H1 (cell line): ENCODE data around the gene PCDHGA2. TPM values are rescaled to one million over a fixed set of nuclear protein-coding genes. Genes with fewer than 3 reads are reported as not detected.

Experiments used
- CTCF ChIA-PET: fragments of 300-600 bp; sonication (Branson Sonifier 250); formaldehyde crosslinking; loops from one replicate; lab custom pipeline; 2021; ENCODE audit not compliant: partially characterized antibody; lab: Charles Lee
- POLR2A ChIA-PET: fragments of 300-600 bp; sonication (Branson Sonifier 250); formaldehyde crosslinking; loops from one replicate; lab custom pipeline; 2021; ENCODE audit warnings: inconsistent platforms; ENCODE audit not compliant: partially characterized antibody; lab: Charles Lee
- DNase-seq, 2 experiments: peaks; one replicate each; pipeline versions ENCODE4 v3.0.0 to v3.0.0-alpha.2; 2010 to 2022; ENCODE audit warnings: low spot score in 2 of 2, low read depth in 1 of 2, mixed read lengths in 1 of 2
- FAIRE-seq: peaks from 2 replicates; lab custom pipeline; 2011; peaks lifted over from hg19 to GRCh38; lab: Jason Lieb, UNC
- H2AFZ ChIP-seq: 2 replicates; pipeline ENCODE4 v1.8.1; 2012; ENCODE audit warnings: low read length, inconsistent platforms
- H2AK5ac ChIP-seq: 2 replicates; pipeline ENCODE4 v1.6.1; 2013; ENCODE audit warnings: low read depth, low read length
- H2BK120ac ChIP-seq: replicated peaks from 2 replicates; pipeline ENCODE3; 2013; ENCODE audit warnings: low read depth, low read length, inconsistent platforms
- H2BK12ac ChIP-seq: 2 replicates; pipeline ENCODE4 v1.6.1; 2013; ENCODE audit warnings: low read depth, low read length
- H2BK15ac ChIP-seq: 2 replicates; pipeline ENCODE4 v1.6.1; 2013; ENCODE audit warnings: low read length
- H2BK20ac ChIP-seq: 2 replicates; pipeline ENCODE4 v1.6.1; 2013; ENCODE audit warnings: low read length
- H2BK5ac ChIP-seq: 2 replicates; pipeline ENCODE4 v1.6.1; 2013; ENCODE audit warnings: low read depth, low read length
- H3K14ac ChIP-seq: 2 replicates; pipeline ENCODE4 v1.6.1; 2013; ENCODE audit warnings: inconsistent platforms; ENCODE audit not compliant: insufficient read length
- H3K18ac ChIP-seq: 2 replicates; pipeline ENCODE4 v1.6.1; 2013; ENCODE audit warnings: low read length; ENCODE audit errors: extremely low read depth
- H3K23ac ChIP-seq: 2 replicates; pipeline ENCODE4 v1.6.1; 2013; ENCODE audit warnings: inconsistent platforms; ENCODE audit not compliant: insufficient read length
- H3K23me2 ChIP-seq: 2 replicates; pipeline ENCODE4 v1.6.1; 2013; ENCODE audit warnings: low read depth, low read length
- H3K27ac ChIP-seq: 2 replicates; pipeline ENCODE4 v1.6.1; 2011; ENCODE audit warnings: low read depth, low read length, inconsistent platforms
- H3K27me3 ChIP-seq, 4 experiments: replicated peaks in 1 of 4; 1 replicate in 1 of 4; 2 replicates in 3 of 4; pipeline versions ENCODE4 v1.6.1 to v1.8.1; 2011 to 2013; ENCODE audit warnings: low read length in 3 of 4, mild to moderate bottlenecking in 3 of 4, inconsistent platforms in 2 of 4, mixed read lengths in 2 of 4, moderate library complexity in 1 of 4; ENCODE audit not compliant: control insufficient read depth in 3 of 4, insufficient read depth in 3 of 4; ENCODE audit errors: extremely low read depth in 1 of 4
- H3K36me3 ChIP-seq, 4 experiments: 2 replicates each; pipeline versions ENCODE4 v1.6.1 to v1.8.1; 2011 to 2013; ENCODE audit warnings: mild to moderate bottlenecking in 4 of 4, low read length in 3 of 4, moderate library complexity in 2 of 4, control low read depth in 1 of 4, inconsistent platforms in 1 of 4; ENCODE audit not compliant: insufficient read depth in 4 of 4, control insufficient read depth in 2 of 4
- H3K4ac ChIP-seq: replicated peaks from 2 replicates; pipeline ENCODE3; 2013; ENCODE audit warnings: low read length, low read depth, mixed read lengths, inconsistent platforms; ENCODE audit not compliant: insufficient read length
- H3K4me1 ChIP-seq, 4 experiments: replicated peaks in 1 of 4; 1 replicate in 1 of 4; 2 replicates in 3 of 4; pipeline versions ENCODE4 v1.6.1 to v1.8.1; 2011 to 2013; ENCODE audit warnings: low read length in 3 of 4, inconsistent platforms in 2 of 4, mixed read lengths in 1 of 4; ENCODE audit not compliant: insufficient read depth in 4 of 4, control insufficient read depth in 3 of 4
- H3K4me2 ChIP-seq, 2 experiments: 2 replicates each; pipeline versions ENCODE4 v1.6.1 to v1.8.1; 2011 to 2013; ENCODE audit warnings: low read depth in 2 of 2, low read length in 2 of 2, control low read depth in 1 of 2, inconsistent platforms in 1 of 2, mild to moderate bottlenecking in 1 of 2; ENCODE audit not compliant: insufficient read depth in 1 of 2
- H3K4me3 ChIP-seq, 4 experiments: fragments of 200-600, 300-600 bp in 1 of 4; sonication (generic), shearing (Covaris generic), sonication (Bioruptor Twin) in 1 of 4; 2 replicates each; pipeline versions ENCODE4 v1.5.1 to v1.8.1; 2011 to 2016; ENCODE audit warnings: low read length in 4 of 4, low read depth in 3 of 4, control low read depth in 2 of 4, inconsistent platforms in 2 of 4, mild to moderate bottlenecking in 2 of 4, mixed read lengths in 1 of 4, moderate library complexity in 1 of 4; ENCODE audit not compliant: insufficient read depth in 2 of 4; ENCODE audit errors: extremely low read depth in 1 of 4
- H3K56ac ChIP-seq: replicated peaks from 2 replicates; pipeline ENCODE3; 2013; ENCODE audit warnings: low read depth, mild to moderate bottlenecking, mixed read lengths, low read length, inconsistent platforms; ENCODE audit not compliant: insufficient read length
- H3K79me1 ChIP-seq: 2 replicates; pipeline ENCODE4 v1.6.1; 2013; ENCODE audit warnings: low read depth, low read length, control low read depth
- H3K79me2 ChIP-seq, 2 experiments: 2 replicates each; pipeline versions ENCODE4 v1.6.1 to v1.8.1; 2012 to 2013; ENCODE audit warnings: low read length in 2 of 2, mild to moderate bottlenecking in 2 of 2, inconsistent platforms in 1 of 2; ENCODE audit not compliant: insufficient read depth in 2 of 2, control insufficient read depth in 1 of 2
- H3K9ac ChIP-seq, 4 experiments: replicated peaks in 1 of 4; 1 replicate in 1 of 4; 2 replicates in 3 of 4; pipeline versions ENCODE4 v1.6.1 to v1.8.1; 2011 to 2013; ENCODE audit warnings: low read depth in 3 of 4, low read length in 3 of 4, control low read depth in 2 of 4, mild to moderate bottlenecking in 2 of 4, moderate library complexity in 2 of 4, inconsistent platforms in 1 of 4; ENCODE audit errors: extremely low read depth in 1 of 4
- H3K9me3 ChIP-seq, 2 experiments: 2 replicates each; pipeline versions ENCODE4 v1.6.1 to v1.8.1; 2012 to 2013; ENCODE audit warnings: mild to moderate bottlenecking in 2 of 2, moderate library complexity in 2 of 2, control low read depth in 1 of 2, inconsistent platforms in 1 of 2, low read depth in 1 of 2, low read length in 1 of 2, mixed read lengths in 1 of 2; ENCODE audit not compliant: insufficient read depth in 2 of 2
- H4K20me1 ChIP-seq, 2 experiments: replicated peaks in 1 of 2; 2 replicates each; pipeline versions ENCODE3 to v1.8.1; 2011 to 2013; ENCODE audit warnings: inconsistent platforms in 2 of 2, low read length in 2 of 2, mild to moderate bottlenecking in 1 of 2; ENCODE audit not compliant: insufficient read depth in 2 of 2, control insufficient read depth in 1 of 2
- H4K5ac ChIP-seq: 2 replicates; pipeline ENCODE4 v1.6.1; 2013; ENCODE audit warnings: low read length, low read depth, mixed read lengths, inconsistent platforms; ENCODE audit not compliant: insufficient read length
- H4K8ac ChIP-seq: 2 replicates; pipeline ENCODE4 v1.8.0; 2013; ENCODE audit warnings: mild to moderate bottlenecking, moderate library complexity, low read length, inconsistent platforms; ENCODE audit not compliant: insufficient read depth; ENCODE audit errors: extremely low read depth
- H4K91ac ChIP-seq: replicated peaks from 2 replicates; pipeline ENCODE3; 2013; ENCODE audit warnings: low read length, mixed read lengths, inconsistent platforms; ENCODE audit not compliant: insufficient read length
- ATF2 ChIP-seq: IDR thresholded peaks from 2 replicates; pipeline ENCODE4 v1.6.1; 2012; ENCODE audit warnings: low read length, inconsistent platforms
- CBX8 ChIP-seq: fragments of 300-800, 300-1000 bp; sonication (generic); IDR thresholded peaks from 2 replicates; pipeline ENCODE4 v1.7.1; 2016; ENCODE audit warnings: low read depth, low read length, borderline replicate concordance
- CREB1 ChIP-seq: IDR thresholded peaks from 2 replicates; pipeline ENCODE4 v1.6.1; 2012; ENCODE audit warnings: inconsistent platforms
- CTCF ChIP-seq, 3 experiments: IDR thresholded peaks; 1 replicate in 2 of 3; 2 replicates in 1 of 3; pipeline versions ENCODE4 v1.5.1 to v1.6.1; 2011; ENCODE audit warnings: low read length in 3 of 3, mild to moderate bottlenecking in 3 of 3, inconsistent platforms in 2 of 3, low read depth in 1 of 3, moderate library complexity in 1 of 3; ENCODE audit not compliant: insufficient read depth in 1 of 3; ENCODE audit errors: control extremely low read depth in 1 of 3
- HDAC6 ChIP-seq: IDR thresholded peaks from one replicate; pipeline ENCODE4 v1.7.1; 2012; ENCODE audit warnings: low read depth, mild to moderate bottlenecking, inconsistent platforms, low read length, moderate library complexity
- KDM5A ChIP-seq: fragments of 200-600 bp; IDR thresholded peaks from 2 replicates; pipeline ENCODE4 v1.7.1; 2012; ENCODE audit warnings: mild to moderate bottlenecking, low read length, inconsistent platforms, mixed read lengths
- MAFK ChIP-seq: IDR thresholded peaks from 2 replicates; pipeline ENCODE4 v1.6.1; 2012; ENCODE audit warnings: low read depth, mild to moderate bottlenecking, improper control_type of control experiment, low read length
- POLR2AphosphoS5 ChIP-seq: IDR thresholded peaks from 2 replicates; pipeline ENCODE4 v1.6.1; 2011; ENCODE audit warnings: low read depth, low read length
- RFX5 ChIP-seq: IDR thresholded peaks from 2 replicates; pipeline ENCODE4 v1.6.1; 2011; ENCODE audit warnings: low read depth, low read length, improper control_type of control experiment, borderline replicate concordance
- SP2 ChIP-seq: IDR thresholded peaks from 2 replicates; pipeline ENCODE4 v1.6.1; 2012; ENCODE audit warnings: mild to moderate bottlenecking, low read length, inconsistent platforms
- YY1 ChIP-seq: IDR thresholded peaks from 2 replicates; pipeline ENCODE4 v1.6.1; 2011; ENCODE audit warnings: low read depth, mild to moderate bottlenecking, low read length
- polyA plus RNA-seq, 7 experiments: library from polyadenylated mRNA; depleted of rRNA in 3 of 7; stranded (reverse) in 5 of 7; unstranded in 2 of 7; fragments of >200 nt in 5 of 7; fragments of 200-250 nt in 2 of 7; gene quantifications; 1 replicate in 5 of 7; 2 replicates in 1 of 7; 4 replicates in 1 of 7; pipeline versions ENCODE4 v1.2.1 to v1.2.3, GENCODE V29; 2011 to 2013; ENCODE audit warnings: missing spikeins in 2 of 7, mixed read lengths in 2 of 7
- total RNA-seq: library from RNA; stranded (reverse); fragmentation: NEBNext Ultra II Directional; extraction: Animal tissue kit (Norgen Biotek cat#: 25700); gene quantifications from 2 replicates; pipeline ENCODE4 v1.2.1, GENCODE V29; 2021

The PCDHGA2 gene
- total and polyA plus RNA-seq, 2 of the 8 experiments (the other 6 are each of a cell fraction or from before 2014, with no cell fraction given): 0.32 to 0.39 TPM

- H3K9me3 ChIP-seq: peaks cover 9 to 15% of the 10 kb centered on the region in 2 experiments
- H3K79me2 ChIP-seq: peaks cover 0 to 10% of the 10 kb centered on the region in 2 experiments; a peak in 3 of 4 replicates
- H3K23ac ChIP-seq: no peak overlapping the region
- H3K9ac ChIP-seq: no peak overlapping the region
- no peaks in the 10 kb centered on the region for H4K20me1 ChIP-seq
- H4K5ac ChIP-seq: no peak overlapping the region
- no peaks in the 10 kb centered on the region for H3K27me3 ChIP-seq
- no peaks in the 10 kb centered on the region for H3K79me1 ChIP-seq
- peaks cover 0 to 15% (median 9%) of the 10 kb centered on the region in 4 experiments; a peak in 5 of 8 replicates for H3K36me3 ChIP-seq
- DNase-seq (no peak), FAIRE-seq (no peak)
- H3K4ac ChIP-seq: no peak overlapping the region
- H3K14ac ChIP-seq: no peak overlapping the region
- H2BK5ac ChIP-seq: no peak overlapping the region
- no peak overlapping the region for H2BK20ac ChIP-seq
- no peak overlapping the region for H2AFZ ChIP-seq
- H3K23me2 ChIP-seq: no peaks in the 10 kb centered on the region
- no peak overlapping the region for H2BK15ac ChIP-seq
- H2BK120ac ChIP-seq: no peak overlapping the region
- H3K4me3 ChIP-seq: no peak overlapping the region
- no peak overlapping the region for H4K8ac ChIP-seq
- no peak overlapping the region for H3K27ac ChIP-seq
- no peak overlapping the region for H3K56ac ChIP-seq
- H4K91ac ChIP-seq: no peak overlapping the region
- H2AK5ac ChIP-seq: no peak overlapping the region
- H3K4me1 ChIP-seq: no peaks in the 10 kb centered on the region
- H2BK12ac ChIP-seq: no peak overlapping the region
- ChIA-PET POLR2A (no interaction called here), CTCF (interaction anchor here (0.9 to 1.1 kb wide), 3 partner anchors 68 to 250 kb away, joined by 3 to 4 read pairs (median 3); partner anchors contain the start of genes PCDHB10 and PCDHB15)
- H3K18ac ChIP-seq: no peak overlapping the region
- no peak overlapping the region for H3K4me2 ChIP-seq
- no peak for TF ChIP-seq RFX5
- no peak for TF ChIP-seq YY1
- no peak for TF ChIP-seq CREB1
- no peak for TF ChIP-seq CBX8
- TF ChIP-seq KDM5A: no peak
- no peak for TF ChIP-seq SP2
- TF ChIP-seq MAFK: no peak
- TF ChIP-seq HDAC6: no peak
- no peak for TF ChIP-seq CTCF (IDR thresholded peaks at IDR 0.05; ENCODE audit: control extremely low read depth in 1 of 3, insufficient read depth in 1 of 3, low read depth in 1 of 3, low read length in 3 of 3)
- no peak for TF ChIP-seq POLR2AphosphoS5
- no peak for TF ChIP-seq ATF2
Measured at GRCh38 chr5:141313711-141314110, 24.8 kb upstream of the PCDHGA2 start.
